GM18502 (cell line): Measurements from ENCODE around the gene COX6A2.

Source experiments
- ATAC-seq: cut with Tn5 transposase; IDR thresholded peaks from one replicate; pipeline ENCODE4 v1.9.1; 2021; ENCODE audit warnings: mild to moderate bottlenecking; ENCODE audit not compliant: unreplicated experiment, poor library complexity

Gene COX6A2

DNA sequence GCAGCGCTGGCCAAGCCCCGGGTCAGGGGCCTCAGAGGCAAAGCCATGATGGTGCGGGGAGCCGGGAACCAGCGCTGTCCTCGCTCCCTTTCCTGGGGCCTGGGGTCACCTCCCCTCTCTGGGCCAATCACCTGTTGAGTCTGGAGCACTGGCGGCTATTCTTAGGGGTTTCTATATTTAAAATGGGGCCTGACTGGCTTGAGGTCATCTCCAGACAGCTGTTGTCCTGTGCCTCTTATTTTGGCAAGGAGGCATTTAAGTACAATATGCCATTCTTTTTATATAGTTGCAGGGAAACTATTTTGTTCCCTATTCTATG lies at the start of gene COX6A2:
Gene COX6A2 (minus strand): TSS at position 82 of the 319 bp plus-strand sequence. CDS start 35 bp downstream, at position 47.
- no peak for ATAC-seq

DNA sequence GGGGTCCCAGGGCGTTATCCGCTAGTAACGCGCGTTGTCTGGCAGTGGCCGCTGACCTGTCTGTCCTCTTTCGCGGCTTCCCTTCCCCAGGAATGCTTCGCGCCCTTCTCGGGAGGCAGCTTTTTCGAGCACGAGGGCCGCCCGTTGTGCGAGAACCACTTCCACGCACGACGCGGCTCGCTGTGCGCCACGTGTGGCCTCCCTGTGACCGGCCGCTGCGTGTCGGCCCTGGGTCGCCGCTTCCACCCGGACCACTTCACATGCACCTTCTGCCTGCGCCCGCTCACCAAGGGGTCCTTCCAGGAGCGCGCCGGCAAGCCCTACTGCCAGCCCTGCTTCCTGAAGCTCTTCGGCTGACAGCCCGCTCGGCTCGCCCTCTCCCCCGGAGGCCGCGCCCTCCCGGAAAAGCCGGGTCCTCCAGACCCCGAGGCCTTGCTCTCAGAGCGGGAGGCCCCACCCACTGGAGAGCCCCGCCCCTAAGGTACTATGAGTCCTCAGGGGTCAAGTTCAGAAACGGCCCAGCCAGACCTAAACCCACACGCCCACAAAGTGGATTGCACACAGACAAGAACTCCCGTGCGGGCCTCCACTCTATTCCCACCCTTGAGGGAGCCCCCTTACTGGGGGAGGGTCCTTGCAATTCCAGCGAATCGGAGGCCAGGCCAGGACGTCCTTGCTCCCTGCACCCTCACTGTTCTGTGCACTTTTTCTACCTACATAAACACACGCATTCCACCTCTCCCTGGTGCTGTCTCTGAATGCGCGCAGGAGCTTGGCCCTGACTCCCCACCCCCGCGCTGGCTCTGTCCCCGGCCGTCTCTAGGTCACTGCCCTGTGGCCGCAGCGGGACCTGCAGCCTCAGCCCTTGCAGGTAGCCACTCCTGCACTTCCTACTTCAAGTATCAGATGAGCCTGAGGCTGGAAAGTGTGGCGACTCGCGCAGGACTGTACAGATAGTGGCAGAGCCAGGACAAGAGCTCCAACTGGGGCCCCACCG lies 49.4 kb upstream of the COX6A2 start:
- ATAC-seq = no peak

DNA sequence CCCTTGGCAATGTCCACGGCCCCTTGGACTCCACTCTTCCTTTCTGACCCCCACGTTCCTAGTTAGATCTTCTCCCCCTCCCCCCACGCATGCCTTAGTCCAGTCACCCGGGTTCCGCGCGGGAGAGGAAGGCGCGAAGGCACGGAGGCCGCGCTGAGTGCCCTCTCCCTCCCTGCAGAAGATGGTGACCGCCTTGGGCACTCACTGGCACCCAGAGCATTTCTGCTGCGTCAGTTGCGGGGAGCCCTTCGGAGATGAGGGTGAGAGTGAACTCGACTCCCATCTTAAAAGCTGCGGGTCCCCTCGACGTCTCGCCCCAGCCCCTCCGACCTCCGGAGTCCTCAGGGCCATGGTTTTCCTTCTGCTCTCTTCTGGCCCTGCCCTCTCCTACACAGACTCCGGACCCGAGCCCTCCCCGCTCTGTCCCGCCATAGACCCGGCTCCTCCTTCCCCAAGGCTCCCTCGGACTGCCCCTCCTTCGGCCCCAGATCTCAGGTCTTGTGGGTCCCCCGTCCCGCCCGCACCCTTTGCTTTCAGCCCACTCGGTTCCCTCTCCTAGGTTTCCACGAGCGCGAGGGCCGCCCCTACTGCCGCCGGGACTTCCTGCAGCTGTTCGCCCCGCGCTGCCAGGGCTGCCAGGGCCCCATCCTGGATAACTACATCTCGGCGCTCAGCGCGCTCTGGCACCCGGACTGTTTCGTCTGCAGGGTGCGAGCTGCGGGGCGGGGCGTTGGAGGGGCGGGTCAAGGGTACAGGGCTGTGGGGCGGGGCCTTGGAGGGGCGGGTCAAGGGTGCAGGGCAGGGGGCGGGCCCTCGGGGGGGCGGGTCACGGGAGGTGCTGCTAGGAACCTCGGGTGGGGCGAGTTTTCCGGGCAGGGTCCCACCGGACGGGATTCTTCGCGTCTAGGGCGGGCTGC lies 48.4 kb upstream of the COX6A2 start:
- ATAC-seq = no peak

- no peak for ATAC-seq
These were observed 47.8 kb upstream of the COX6A2 start for GRCh38 chr16:31475946-31476302.

DNA sequence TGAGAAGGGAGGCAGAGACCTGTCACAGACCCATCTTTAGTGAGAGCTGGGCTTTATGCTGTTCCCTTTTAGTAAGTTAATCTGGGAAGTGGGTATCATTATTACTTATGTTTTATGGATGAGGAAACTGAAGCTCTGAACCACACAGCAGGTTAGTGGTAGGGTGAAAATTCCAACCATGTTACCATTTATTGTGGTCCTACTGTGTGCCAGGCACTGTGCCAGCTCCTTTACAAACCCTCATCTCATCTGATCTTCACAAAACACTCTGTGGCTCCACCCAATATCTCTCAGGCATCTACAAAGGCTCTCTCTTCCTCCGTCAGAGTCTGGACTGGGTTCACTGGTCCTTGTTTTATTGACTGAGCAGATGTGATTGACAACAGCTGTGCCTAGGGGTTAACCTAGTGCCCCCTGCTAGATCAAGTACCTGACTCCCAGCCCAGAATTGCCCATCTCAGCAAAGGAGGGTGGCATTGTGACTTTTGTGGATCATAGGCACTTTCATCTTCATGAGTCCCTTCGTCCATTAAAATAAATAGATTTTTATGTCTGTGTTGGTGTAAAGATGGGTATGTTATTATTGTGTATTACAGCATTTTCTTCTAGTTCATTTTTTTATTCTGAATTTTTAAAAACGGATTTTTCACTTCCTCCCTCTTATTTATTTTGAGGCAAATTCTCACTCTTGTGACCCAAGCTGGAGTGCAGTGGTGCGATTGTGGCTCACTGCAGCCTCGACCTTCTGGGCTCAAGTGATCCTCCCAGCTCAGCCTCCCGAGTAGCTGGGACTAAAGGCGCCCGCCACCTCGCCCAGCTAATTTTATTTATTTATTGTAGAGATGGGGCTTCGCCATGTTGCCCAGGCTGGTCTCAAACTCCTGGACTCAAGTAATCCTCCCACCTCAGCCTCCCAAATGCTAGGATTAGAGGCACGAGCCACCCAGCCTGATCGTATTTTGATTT lies 46.9 kb upstream of the COX6A2 start:
- no peak for ATAC-seq

DNA sequence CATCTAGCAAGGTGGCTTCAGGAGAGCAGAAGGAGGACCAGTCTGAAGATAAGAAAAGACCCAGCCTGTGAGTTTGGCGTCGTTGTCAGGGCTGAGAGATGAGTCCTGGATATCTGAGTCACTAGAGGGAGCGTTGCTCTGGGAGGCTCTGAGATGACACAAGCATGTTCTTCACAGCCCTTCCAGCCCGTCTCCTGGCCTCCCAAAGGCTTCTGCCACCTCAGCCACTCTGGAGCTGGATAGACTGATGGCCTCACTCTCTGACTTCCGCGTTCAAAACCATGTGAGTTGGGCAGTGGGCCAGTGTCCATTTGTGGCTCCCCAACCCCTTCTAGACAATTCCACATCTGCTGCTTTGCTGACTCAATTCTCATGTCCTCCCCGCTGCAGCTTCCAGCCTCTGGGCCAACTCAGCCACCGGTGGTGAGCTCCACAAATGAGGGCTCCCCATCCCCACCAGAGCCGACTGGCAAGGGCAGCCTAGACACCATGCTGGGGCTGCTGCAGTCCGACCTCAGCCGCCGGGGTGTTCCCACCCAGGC lies 46.1 kb upstream of the COX6A2 start:
- ATAC-seq = no peak

DNA sequence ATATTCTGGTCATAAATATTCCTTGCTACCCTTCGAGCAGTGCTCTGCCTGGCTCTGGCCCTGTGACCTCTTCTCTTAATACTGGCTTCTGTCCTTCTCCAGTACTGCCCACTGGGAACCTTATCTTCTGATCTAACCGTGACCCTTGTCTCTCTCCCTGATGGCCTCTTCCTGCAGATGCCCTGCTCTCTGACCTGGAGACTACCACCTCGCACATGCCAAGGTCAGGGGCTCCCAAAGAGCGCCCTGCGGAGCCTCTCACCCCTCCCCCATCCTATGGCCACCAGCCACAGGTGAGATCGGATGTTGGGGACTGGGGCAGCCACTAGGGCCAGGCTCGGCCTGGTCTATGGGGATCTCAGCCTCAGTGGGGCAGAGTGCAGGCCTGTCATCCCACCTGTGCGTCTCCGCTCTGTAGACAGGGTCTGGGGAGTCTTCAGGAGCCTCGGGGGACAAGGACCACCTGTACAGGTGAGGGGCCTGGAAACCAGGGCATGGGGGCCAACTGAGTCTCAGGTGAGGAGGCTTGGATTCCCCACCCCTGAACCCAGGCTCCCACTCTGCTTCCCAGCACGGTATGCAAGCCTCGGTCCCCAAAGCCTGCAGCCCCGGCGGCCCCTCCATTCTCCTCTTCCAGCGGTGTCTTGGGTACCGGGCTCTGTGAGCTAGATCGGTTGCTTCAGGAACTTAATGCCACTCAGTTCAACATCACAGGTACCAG lies 45.3 kb upstream of the COX6A2 start:
- no peak for ATAC-seq

DNA sequence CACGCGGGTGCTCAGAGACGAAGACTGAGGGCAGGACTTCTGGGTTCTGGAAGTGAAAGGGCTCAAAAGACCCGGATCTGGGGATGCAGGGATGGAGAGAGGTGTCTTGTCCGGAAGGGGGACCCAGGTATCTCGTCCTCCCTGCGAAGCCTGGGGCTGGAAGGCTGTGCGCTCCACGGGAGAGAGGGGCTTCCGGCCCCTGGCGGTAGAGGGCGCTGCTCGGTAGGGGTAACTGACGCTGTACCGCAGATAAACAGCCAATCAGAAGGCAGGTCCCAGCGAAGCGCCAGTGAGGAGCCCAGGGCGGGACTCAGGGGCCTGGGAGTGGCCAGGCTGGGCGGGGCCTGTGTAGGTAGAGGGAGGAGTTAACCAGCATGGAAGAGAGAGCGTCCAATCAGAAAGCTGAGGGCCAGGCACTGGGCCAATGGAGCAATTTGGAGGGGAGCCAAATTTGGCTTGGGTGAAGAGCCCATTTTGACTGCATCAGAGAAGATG lies 44.6 kb upstream of the COX6A2 start:
- peak; percentile 45 for ATAC-seq

GRCh38 chr16:31471875-31472708 lies 43.9 kb upstream of the COX6A2 start, which contains the start of gene TGFB1I1:
Gene TGFB1I1 (plus strand): TSS chr16:31472152. CDS start chr16:31472189, 37 bp downstream.
- no peak for ATAC-seq

DNA sequence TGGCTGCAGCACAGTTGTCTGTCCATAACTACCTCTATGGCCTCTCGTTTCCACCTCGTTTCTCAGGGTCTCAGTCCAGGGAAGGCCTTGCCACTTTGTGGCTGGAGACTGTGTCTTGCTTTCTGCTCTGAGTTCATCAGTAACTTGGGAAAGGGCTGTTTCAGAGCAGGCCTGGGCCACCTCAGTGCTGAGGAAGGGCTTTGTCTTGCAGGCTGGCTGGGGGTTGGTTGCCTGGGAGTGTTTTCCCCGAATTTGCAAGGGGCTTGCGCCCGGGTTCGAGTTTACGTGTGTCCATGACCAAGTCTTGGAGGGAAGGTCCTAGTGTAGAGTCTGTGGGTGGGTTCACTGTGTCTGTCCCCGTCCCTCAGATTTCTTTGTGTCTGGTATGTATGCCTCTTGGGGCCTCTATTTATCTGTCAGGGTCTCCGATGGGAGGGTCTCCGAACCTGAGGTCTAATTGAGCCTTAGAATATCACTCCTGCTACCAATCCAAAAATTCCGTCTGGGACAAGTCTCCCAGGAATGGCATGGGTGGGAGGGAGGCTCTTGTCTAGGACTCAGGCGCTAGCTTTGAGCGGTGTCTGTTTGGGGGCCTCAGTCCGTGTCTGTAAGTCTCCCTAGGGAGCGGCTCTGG lies 43.2 kb upstream of the COX6A2 start:
- no peak for ATAC-seq

DNA sequence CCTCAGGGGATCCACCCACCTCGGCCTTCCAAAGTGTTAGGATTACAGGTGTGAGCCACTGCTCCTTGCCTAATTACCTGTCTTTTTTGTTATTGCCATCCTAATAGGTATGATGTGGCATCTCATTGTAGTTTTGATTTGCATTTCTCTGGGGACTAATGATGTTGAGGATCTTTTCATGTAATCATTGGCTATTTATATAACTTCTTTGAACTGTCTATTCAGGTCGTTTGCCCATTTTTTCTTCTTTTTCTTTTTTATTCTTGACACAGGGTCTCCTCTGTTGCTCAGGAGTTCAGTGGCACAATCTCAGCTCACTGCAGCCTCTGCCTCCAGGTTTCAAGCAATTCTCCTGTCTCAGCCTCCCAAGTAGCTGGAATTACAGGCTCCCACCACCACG lies 42.5 kb upstream of the COX6A2 start:
- ATAC-seq = no peak

DNA sequence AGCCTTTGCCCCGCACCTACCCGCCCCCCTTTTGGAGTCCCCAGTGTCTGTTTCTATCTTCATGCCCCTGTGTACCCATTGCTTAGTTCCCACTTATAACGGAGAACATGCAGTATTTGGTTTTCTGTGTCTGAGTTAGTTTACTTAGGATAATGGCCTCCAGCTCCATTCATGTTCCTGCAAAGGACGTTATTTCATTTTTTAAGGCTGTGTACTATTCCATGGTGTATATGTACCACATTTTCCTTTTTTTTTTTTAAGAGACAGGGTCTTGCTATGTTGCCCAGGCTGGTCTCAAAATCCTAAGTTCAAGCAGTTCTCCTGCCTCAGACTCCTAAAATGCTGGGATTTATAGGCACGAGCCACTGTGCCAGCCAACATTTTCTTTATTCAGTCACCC lies 39.7 kb upstream of the COX6A2 start:
- ATAC-seq = no peak

GRCh38 chr16:31467151-31467773 lies 39.1 kb upstream of the COX6A2 start:
- no peak for ATAC-seq

GRCh38 chr16:31466381-31466841 lies 38.3 kb upstream of the COX6A2 start:
- ATAC-seq = no peak

- ATAC-seq = no peak
These were observed 37.7 kb upstream of the COX6A2 start for GRCh38 chr16:31465788-31466370.

DNA sequence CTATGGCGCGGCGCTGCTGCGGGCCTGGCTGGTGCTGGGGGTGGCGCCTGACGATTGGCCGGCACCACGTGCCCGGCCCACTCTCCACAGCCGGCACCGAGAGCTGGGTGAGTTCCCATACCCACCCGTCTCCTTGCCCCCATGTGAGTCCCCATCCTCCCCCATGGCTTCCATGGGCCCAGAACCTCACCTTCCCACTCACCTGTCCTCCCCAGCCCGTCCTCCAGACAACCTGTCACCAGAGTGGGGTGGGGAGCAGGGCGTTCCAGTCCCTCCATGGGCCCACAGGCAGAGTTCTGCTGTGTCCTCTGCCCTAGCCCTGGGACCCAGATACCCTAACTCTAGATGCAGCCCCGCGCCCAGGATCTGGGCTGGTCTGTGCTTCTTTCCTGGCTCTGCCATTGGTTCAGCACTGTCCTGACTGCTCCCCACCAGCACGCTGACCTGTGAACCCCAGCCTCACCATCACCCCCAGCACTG lies 36.7 kb upstream of the COX6A2 start:
- ATAC-seq = no peak
